22Rv1 (cell line): ENCODE measurements around the gene ATRNL1.
"Not testable (repeated sequence)": the region's sequence is repeated elsewhere in the genome, so short reads cannot be mapped to it uniquely, and the experiment has no call there.

Source experiments
- H3K27ac ChIP-seq: fragments of 450-650 bp; 2 replicates; pipeline ENCODE4 v1.5.1; 2017
- ZFX ChIP-seq: fragments of 450-650 bp; IDR thresholded peaks from 2 replicates; pipeline ENCODE4 v1.6.1; 2017; ENCODE audit warnings: antibody characterized with exemption, borderline replicate concordance
- TF ChIP-seq, protein P1 (sequence below): fragments of 450-650 bp; IDR thresholded peaks from 2 replicates; pipeline ENCODE4 v1.5.1; 2017; ENCODE audit warnings: mild to moderate bottlenecking

Gene ATRNL1

DNA sequence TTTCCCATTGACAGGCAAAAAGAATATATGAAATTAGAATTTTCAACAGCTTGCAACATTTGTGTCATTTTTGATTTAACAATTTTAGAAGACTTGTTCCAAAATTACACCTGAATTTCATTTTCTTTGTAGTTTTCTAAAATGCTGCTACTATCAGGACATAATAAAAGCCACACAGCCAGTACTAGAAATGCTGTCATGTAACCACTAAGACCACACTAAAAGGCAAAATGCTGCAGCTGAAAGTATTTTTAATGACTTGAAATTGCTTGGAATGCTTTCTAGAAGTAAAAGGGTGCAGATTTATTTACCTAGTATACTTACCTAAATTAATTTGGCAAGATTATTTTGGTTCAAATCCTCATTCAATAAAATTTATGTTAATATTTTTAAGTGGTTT lies 709.7 kb downstream of the ATRNL1 start:
- H3K27ac ChIP-seq = no peak overlapping the region
- TF ChIP-seq ZFX = no peak
- TF ChIP-seq, protein P1, sequence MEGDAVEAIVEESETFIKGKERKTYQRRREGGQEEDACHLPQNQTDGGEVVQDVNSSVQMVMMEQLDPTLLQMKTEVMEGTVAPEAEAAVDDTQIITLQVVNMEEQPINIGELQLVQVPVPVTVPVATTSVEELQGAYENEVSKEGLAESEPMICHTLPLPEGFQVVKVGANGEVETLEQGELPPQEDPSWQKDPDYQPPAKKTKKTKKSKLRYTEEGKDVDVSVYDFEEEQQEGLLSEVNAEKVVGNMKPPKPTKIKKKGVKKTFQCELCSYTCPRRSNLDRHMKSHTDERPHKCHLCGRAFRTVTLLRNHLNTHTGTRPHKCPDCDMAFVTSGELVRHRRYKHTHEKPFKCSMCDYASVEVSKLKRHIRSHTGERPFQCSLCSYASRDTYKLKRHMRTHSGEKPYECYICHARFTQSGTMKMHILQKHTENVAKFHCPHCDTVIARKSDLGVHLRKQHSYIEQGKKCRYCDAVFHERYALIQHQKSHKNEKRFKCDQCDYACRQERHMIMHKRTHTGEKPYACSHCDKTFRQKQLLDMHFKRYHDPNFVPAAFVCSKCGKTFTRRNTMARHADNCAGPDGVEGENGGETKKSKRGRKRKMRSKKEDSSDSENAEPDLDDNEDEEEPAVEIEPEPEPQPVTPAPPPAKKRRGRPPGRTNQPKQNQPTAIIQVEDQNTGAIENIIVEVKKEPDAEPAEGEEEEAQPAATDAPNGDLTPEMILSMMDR = no peak

GRCh38 chr10:115814542-115814941 lies 721.4 kb downstream of the ATRNL1 start:
- TF ChIP-seq, protein P1 = no peak
- TF ChIP-seq ZFX = no peak
- no peak overlapping the region for H3K27ac ChIP-seq

DNA sequence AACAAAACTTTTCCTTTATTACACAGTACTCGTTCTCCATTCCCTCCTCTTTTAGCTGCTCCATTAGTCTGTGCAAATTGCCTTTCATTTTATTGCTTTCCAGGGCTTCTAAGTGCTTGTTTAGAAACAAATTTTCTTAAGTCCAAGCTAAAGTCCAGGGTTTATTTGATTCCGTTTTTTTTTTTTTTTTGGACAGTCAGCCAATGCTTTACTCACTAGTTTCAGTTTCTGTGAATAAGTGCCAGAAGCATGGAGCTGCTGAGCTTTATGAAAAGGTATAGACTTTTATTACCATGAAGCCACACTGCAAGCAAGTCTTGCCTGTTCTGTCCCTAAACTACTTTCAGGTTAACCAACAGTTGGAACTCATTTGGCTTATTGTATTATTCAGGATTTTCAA lies 724.8 kb downstream of the ATRNL1 start:
- H3K27ac ChIP-seq = no peak overlapping the region
- TF ChIP-seq ZFX = no peak
- TF ChIP-seq, protein P1 = no peak

DNA sequence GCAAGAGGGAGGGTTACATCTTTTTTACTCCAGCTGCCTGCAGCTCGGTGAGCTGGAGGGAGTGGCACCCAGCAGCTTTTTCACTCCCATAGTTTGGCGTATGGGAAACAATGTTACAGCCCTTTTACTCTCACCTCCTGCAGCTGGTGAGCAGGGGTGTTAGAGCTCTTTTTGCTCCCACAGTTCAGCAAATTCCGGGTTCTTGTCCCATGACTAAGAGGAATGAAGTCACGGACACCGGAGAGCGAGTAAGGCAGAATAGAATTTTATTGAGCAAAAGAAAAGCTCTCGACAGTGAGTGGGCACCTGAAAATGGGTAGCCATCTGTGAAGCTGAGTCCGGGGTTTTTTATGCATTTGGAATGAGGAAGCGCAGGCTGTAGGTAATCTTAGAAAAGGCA lies 733.2 kb downstream of the ATRNL1 start:
- TF ChIP-seq, protein P1 = no peak
- TF ChIP-seq ZFX = no peak
- H3K27ac ChIP-seq = no peak overlapping the region

- no peak for TF ChIP-seq ZFX
- TF ChIP-seq, protein P1 = no peak
- no peak overlapping the region for H3K27ac ChIP-seq
These were observed 734.3 kb downstream of the ATRNL1 start for GRCh38 chr10:115827231-115828009.

GRCh38 chr10:115828182-115828581 lies 735.0 kb downstream of the ATRNL1 start:
- not testable (repeated sequence) for H3K27ac ChIP-seq

DNA sequence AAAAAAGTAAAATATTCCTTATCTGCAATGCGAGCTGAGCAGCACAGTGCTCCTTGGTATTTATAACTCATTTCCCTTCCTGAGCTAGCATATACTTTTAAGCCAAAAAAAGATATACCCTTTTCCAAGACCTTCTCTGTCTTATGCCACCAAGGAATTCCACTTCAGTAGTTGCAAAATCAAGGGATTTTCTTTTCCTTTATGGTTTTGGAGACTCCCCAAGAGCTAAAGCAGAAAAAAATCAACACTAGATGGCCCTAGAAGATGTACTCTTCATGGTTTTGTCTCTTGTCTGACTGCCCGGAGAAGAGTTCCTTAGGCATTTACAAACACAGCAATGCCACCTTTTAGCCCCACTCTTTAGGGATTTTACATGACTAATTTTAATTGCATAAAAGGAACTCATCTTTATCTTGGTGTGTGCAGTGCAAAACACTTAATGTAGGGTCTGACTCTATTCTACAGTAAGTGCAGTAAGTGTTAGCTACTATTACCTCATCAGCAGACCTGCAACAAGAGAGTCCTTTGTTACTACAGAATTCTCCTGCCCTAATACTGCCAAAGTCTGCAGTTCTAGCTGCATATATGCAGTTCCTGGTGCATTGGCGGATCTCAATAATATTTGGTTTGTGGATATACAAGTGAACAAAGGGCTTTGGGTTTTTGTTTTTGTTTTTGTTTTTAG lies 736.5 kb downstream of the ATRNL1 start:
- H3K27ac ChIP-seq = no peak overlapping the region
- no peak for TF ChIP-seq ZFX

DNA sequence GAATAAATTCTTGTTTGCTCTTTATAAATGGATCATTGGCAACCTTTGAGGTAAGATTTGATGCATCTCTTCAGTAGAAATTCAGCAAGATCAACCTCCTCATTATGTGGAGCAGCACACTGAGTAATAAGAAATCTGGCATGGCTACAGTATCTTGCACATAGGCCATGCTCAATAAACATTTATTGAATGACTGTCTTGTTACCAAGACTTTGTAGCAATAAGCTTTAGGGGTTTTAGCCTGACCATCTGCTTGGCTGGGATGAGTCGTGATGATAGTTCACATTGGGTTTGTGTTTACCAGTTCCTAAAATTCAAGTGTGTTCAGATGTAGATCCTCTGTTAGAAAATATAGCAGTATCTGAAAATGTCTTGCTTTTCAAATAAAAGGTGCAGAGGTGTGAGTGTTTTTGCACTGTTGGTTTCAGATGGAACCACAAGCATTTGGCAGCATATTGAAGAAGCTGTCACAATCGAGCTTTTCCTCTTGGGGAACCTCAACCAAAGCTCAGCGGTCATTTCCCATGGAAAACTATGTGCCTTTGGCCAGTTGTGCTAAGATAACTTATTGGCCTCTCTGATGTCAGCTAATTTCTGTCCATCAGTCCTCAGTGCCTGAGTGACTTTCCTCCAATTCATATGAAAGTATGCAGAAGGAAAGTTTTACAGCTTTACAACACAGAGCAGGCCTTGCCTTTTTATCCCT lies 737.3 kb downstream of the ATRNL1 start:
- TF ChIP-seq ZFX = no peak
- TF ChIP-seq, protein P1 = no peak
- no peak overlapping the region for H3K27ac ChIP-seq
